Activated naive CD8-positive, alpha-beta T cell treated with anti-CD3 and anti-CD28 coated beads, Interleukin-2, amount 50 U/mL, for 16 hours (primary cell): ENCODE data around the gene SMG5.
A peak's percentile ranks its signal among the peaks of the same experiment; 100 is the strongest.

Experiments used
- DNase-seq: peaks from one replicate; pipeline ENCODE4 v3.0.0-alpha.2; 2020; ENCODE audit warnings: low read depth, low spot score

Gene SMG5

GRCh38 chr1:156281693-156282478, 739 bp downstream of the SMG5 start:
- DNase-seq, result no peak

GRCh38 chr1:156281281-156281680, 1.3 kb downstream of the SMG5 start:
- peak; percentile 18 for DNase-seq

GRCh38 chr1:156279837-156280236, 2.8 kb downstream of the SMG5 start:
- DNase-seq, result no peak

GRCh38 chr1:156276966-156277381, 5.7 kb downstream of the SMG5 start:
- DNase-seq, result no peak

- DNase-seq, result no peak
Measured at GRCh38 chr1:156276532-156276931, 6.1 kb downstream of the SMG5 start.

GRCh38 chr1:156270314-156270713, 12.3 kb downstream of the SMG5 start:
- no peak for DNase-seq

- no peak for DNase-seq
Measured at GRCh38 chr1:156268336-156268735, 14.3 kb downstream of the SMG5 start.

- no peak for DNase-seq
Measured at GRCh38 chr1:156266051-156266450, 16.6 kb downstream of the SMG5 start.

- DNase-seq, result no peak
Measured at GRCh38 chr1:156263288-156263655, 19.4 kb downstream of the SMG5 start.

- DNase-seq, result no peak
Measured at GRCh38 chr1:156262461-156263287, 20.0 kb downstream of the SMG5 start.

GRCh38 chr1:156260896-156261295, 21.7 kb downstream of the SMG5 start:
- DNase-seq, result no peak

- DNase-seq, result no peak
Measured at GRCh38 chr1:156259805-156260204, 22.8 kb downstream of the SMG5 start.

GRCh38 chr1:156258859-156259258, 23.8 kb downstream of the SMG5 start:
- no peak for DNase-seq

GRCh38 chr1:156257711-156258110, 24.9 kb downstream of the SMG5 start:
- DNase-seq, result no peak

GRCh38 chr1:156253634-156254033, 29.0 kb downstream of the SMG5 start:
- no peak for DNase-seq

- no peak for DNase-seq
Measured at GRCh38 chr1:156251527-156251926, 31.1 kb downstream of the SMG5 start.

GRCh38 chr1:156249593-156249992, 33.0 kb downstream of the SMG5 start:
- DNase-seq, result no peak

GRCh38 chr1:156248323-156248683, 34.3 kb downstream of the SMG5 start:
- no peak for DNase-seq

GRCh38 chr1:156247460-156248322, 34.9 kb downstream of the SMG5 start, which contains the start of gene PAQR6:
Gene PAQR6 (minus strand): TSS chr1:156248056. CDS start chr1:156246731, 1,325 bp downstream.
- DNase-seq, result no peak

- no peak for DNase-seq
Measured at GRCh38 chr1:156246781-156247459, 35.7 kb downstream of the SMG5 start.

GRCh38 chr1:156246241-156246780, 36.3 kb downstream of the SMG5 start:
- DNase-seq, result no peak
